ENCODE results near the gene SYCN. TPM values are rescaled to one million over a fixed set of nuclear protein-coding genes. Genes with fewer than 3 reads are reported as not detected.

Gene SYCN
- total RNA-seq (not detected), polyA plus RNA-seq (1 to 10 TPM in 1 of 2 donors, not detected in 1; 1.6 TPM)
- long read RNA-seq, donor 1, result 0 reads
- long read RNA-seq, donor 2, result 0 reads

- intact Hi-C loops (cut with DNase I), result no loop called here
- Histone ChIP-seq H3K36me3 (ENCODE audit: control insufficient read depth in 1 of 2, insufficient read depth in 2 of 2, low read length in 1 of 2) (no peaks in the 10 kb centered on the region), H3K9me3 (ENCODE audit: control insufficient read depth, low read length) (no peaks in the 10 kb centered on the region), H3K27me3 (ENCODE audit: control insufficient read depth in 1 of 2, insufficient read depth in 2 of 2, low read length in 1 of 2) (no peaks in the 10 kb centered on the region), H3K27ac (ENCODE audit: low read depth in 1 of 2, low read length in 2 of 2) (no peak within 1 kb of the TSS), H3K4me1 (ENCODE audit: control insufficient read depth in 1 of 2, insufficient read depth in 2 of 2, low read length in 2 of 2) (no peaks in the 10 kb centered on the region), H3K4me3 (ENCODE audit: low read length in 2 of 2) (no peak within 1 kb of the TSS)
- DNase-seq, result no peak
- WGBS, 2 donors, result 23 to 25% methylated on average over 39 to 57 of the region's 57 CpGs
- no peak for ATAC-seq (ENCODE audit: low FRiP score)
Observed at GRCh38 chr19:39203372-39204341, at the start of gene SYCN. Gene SYCN, minus strand, starts transcription at chr19:39204263. Its CDS starts 9 bp downstream, at chr19:39204254.

GRCh38 chr19:39253374-39254149, 49.5 kb upstream of the SYCN start:
- ATAC-seq (ENCODE audit: low FRiP score) (no peak), DNase-seq (no peak)
- Histone ChIP-seq H3K27ac (ENCODE audit: low read depth in 1 of 2, low read length in 2 of 2) (no peak overlapping the region), H3K4me1 (ENCODE audit: control insufficient read depth in 1 of 2, insufficient read depth in 2 of 2, low read length in 2 of 2) (no peaks in the 10 kb centered on the region), H3K9me3 (ENCODE audit: control insufficient read depth, low read length) (peaks cover 3% of the 10 kb centered on the region), H3K27me3 (ENCODE audit: control insufficient read depth in 1 of 2, insufficient read depth in 2 of 2, low read length in 1 of 2) (peaks cover 0 to 3% of the 10 kb centered on the region in 2 donors), H3K36me3 (ENCODE audit: control insufficient read depth in 1 of 2, insufficient read depth in 2 of 2, low read length in 1 of 2) (no peaks in the 10 kb centered on the region), H3K4me3 (ENCODE audit: low read length in 2 of 2) (no peak overlapping the region)
- intact Hi-C loops (cut with DNase I), result no loop called here
- 82 to 84% methylated on average over 8 of the region's 8 CpGs for WGBS, 2 donors

GRCh38 chr19:39252458-39252857, 48.4 kb upstream of the SYCN start:
- Histone ChIP-seq H3K4me1 (ENCODE audit: control insufficient read depth in 1 of 2, insufficient read depth in 2 of 2, low read length in 2 of 2) (no peaks in the 10 kb centered on the region), H3K27me3 (ENCODE audit: control insufficient read depth in 1 of 2, insufficient read depth in 2 of 2, low read length in 1 of 2) (peaks cover 0 to 3% of the 10 kb centered on the region in 2 donors), H3K27ac (ENCODE audit: low read depth in 1 of 2, low read length in 2 of 2) (no peak overlapping the region), H3K36me3 (ENCODE audit: control insufficient read depth in 1 of 2, insufficient read depth in 2 of 2, low read length in 1 of 2) (no peaks in the 10 kb centered on the region), H3K9me3 (ENCODE audit: control insufficient read depth, low read length) (peaks cover 3% of the 10 kb centered on the region), H3K4me3 (ENCODE audit: low read length in 2 of 2) (no peak overlapping the region)
- WGBS, 2 donors, result 69 to 71% methylated on average over 3 of the region's 3 CpGs
- ATAC-seq (ENCODE audit: low FRiP score) (no peak), DNase-seq (no peak)
- intact Hi-C loops (cut with DNase I), result no loop called here

- 56 to 57% methylated on average over 3 of the region's 3 CpGs for WGBS, 2 donors
- Histone ChIP-seq H3K36me3 (ENCODE audit: control insufficient read depth in 1 of 2, insufficient read depth in 2 of 2, low read length in 1 of 2) (no peaks in the 10 kb centered on the region), H3K4me3 (ENCODE audit: low read length in 2 of 2) (no peak overlapping the region), H3K27me3 (ENCODE audit: control insufficient read depth in 1 of 2, insufficient read depth in 2 of 2, low read length in 1 of 2) (peaks cover 0 to 3% of the 10 kb centered on the region in 2 donors), H3K9me3 (ENCODE audit: control insufficient read depth, low read length) (peaks cover 3% of the 10 kb centered on the region), H3K4me1 (ENCODE audit: control insufficient read depth in 1 of 2, insufficient read depth in 2 of 2, low read length in 2 of 2) (no peaks in the 10 kb centered on the region), H3K27ac (ENCODE audit: low read depth in 1 of 2, low read length in 2 of 2) (no peak overlapping the region)
- intact Hi-C loops (cut with DNase I), result no loop called here
- ATAC-seq (ENCODE audit: low FRiP score) (no peak), DNase-seq (no peak)
Observed at GRCh38 chr19:39251846-39252245, 47.8 kb upstream of the SYCN start.

GRCh38 chr19:39251081-39251480, 47.0 kb upstream of the SYCN start:
- WGBS, 2 donors, result 80 to 87% methylated on average over 5 of the region's 5 CpGs
- Histone ChIP-seq H3K4me3 (ENCODE audit: low read length in 2 of 2) (no peak overlapping the region), H3K36me3 (ENCODE audit: control insufficient read depth in 1 of 2, insufficient read depth in 2 of 2, low read length in 1 of 2) (no peaks in the 10 kb centered on the region), H3K4me1 (ENCODE audit: control insufficient read depth in 1 of 2, insufficient read depth in 2 of 2, low read length in 2 of 2) (no peaks in the 10 kb centered on the region), H3K27ac (ENCODE audit: low read depth in 1 of 2, low read length in 2 of 2) (no peak overlapping the region), H3K9me3 (ENCODE audit: control insufficient read depth, low read length) (no peaks in the 10 kb centered on the region), H3K27me3 (ENCODE audit: control insufficient read depth in 1 of 2, insufficient read depth in 2 of 2, low read length in 1 of 2) (no peaks in the 10 kb centered on the region)
- DNase-seq (no peak), ATAC-seq (ENCODE audit: low FRiP score) (no peak)
- intact Hi-C loops (cut with DNase I), result no loop called here

- Histone ChIP-seq H3K27ac (ENCODE audit: low read depth in 1 of 2, low read length in 2 of 2) (no peak within 1 kb of the TSS), H3K9me3 (ENCODE audit: control insufficient read depth, low read length) (no peaks in the 10 kb centered on the region), H3K4me3 (ENCODE audit: low read length in 2 of 2) (no peak within 1 kb of the TSS), H3K4me1 (ENCODE audit: control insufficient read depth in 1 of 2, insufficient read depth in 2 of 2, low read length in 2 of 2) (no peaks in the 10 kb centered on the region), H3K36me3 (ENCODE audit: control insufficient read depth in 1 of 2, insufficient read depth in 2 of 2, low read length in 1 of 2) (no peaks in the 10 kb centered on the region), H3K27me3 (ENCODE audit: control insufficient read depth in 1 of 2, insufficient read depth in 2 of 2, low read length in 1 of 2) (no peaks in the 10 kb centered on the region)
- DNase-seq, result no peak
- intact Hi-C loops (cut with DNase I), result no loop called here
- 47 to 48% methylated on average over 13 of the region's 13 CpGs for WGBS, 2 donors
- ATAC-seq (ENCODE audit: low FRiP score), result no peak
Observed at GRCh38 chr19:39248806-39249205, 44.7 kb upstream of the SYCN start, which contains the start of gene IFNL4. Gene IFNL4, minus strand, starts transcription at chr19:39248856.

GRCh38 chr19:39247701-39248664, 43.9 kb upstream of the SYCN start:
- Histone ChIP-seq H3K27ac (ENCODE audit: low read depth in 1 of 2, low read length in 2 of 2) (no peak overlapping the region), H3K36me3 (ENCODE audit: control insufficient read depth in 1 of 2, insufficient read depth in 2 of 2, low read length in 1 of 2) (no peaks in the 10 kb centered on the region), H3K4me1 (ENCODE audit: control insufficient read depth in 1 of 2, insufficient read depth in 2 of 2, low read length in 2 of 2) (no peaks in the 10 kb centered on the region), H3K4me3 (ENCODE audit: low read length in 2 of 2) (no peak overlapping the region), H3K9me3 (ENCODE audit: control insufficient read depth, low read length) (no peaks in the 10 kb centered on the region), H3K27me3 (ENCODE audit: control insufficient read depth in 1 of 2, insufficient read depth in 2 of 2, low read length in 1 of 2) (no peaks in the 10 kb centered on the region)
- intact Hi-C loops (cut with DNase I), result no loop called here
- no peak for DNase-seq
- 8% methylated on average over 59 to 92 of the region's 92 CpGs for WGBS, 2 donors
- ATAC-seq (ENCODE audit: low FRiP score), result peak; percentile 33

All from aorta (tissue), 5 donors.